SK-N-SH treated with all-trans-retinoic acid at 6 μM for 48 hours (cell line): ENCODE measurements around the gene GSG1L.

Experiments used
- ATAC-seq: fragments of 200-7000 bp; cut with Tn5 transposase; 3 replicates; pipeline ENCODE4 v1.9.1; 2020; ENCODE audit warnings: mild to moderate bottlenecking, moderate library complexity
- BACH2 ChIP-seq: fragments of 250-450 bp; sonication (Bioruptor Pico); IDR thresholded peaks from 2 replicates; pipeline ENCODE4 v1.9.0; 2021; ENCODE audit warnings: mild to moderate bottlenecking, borderline replicate concordance
- CSDC2 ChIP-seq: fragments of 250-450 bp; sonication (Bioruptor Pico); IDR thresholded peaks from 2 replicates; pipeline ENCODE4 v1.5.0; 2020; ENCODE audit warnings: mild to moderate bottlenecking, moderate library complexity
- ESRRG ChIP-seq: fragments of 250-450 bp; sonication (Bioruptor Pico); IDR thresholded peaks from 2 replicates; pipeline ENCODE4 v1.6.1; 2021; ENCODE audit warnings: mild to moderate bottlenecking
- GLIS3 ChIP-seq: fragments of 250-450 bp; sonication (Bioruptor Pico); IDR thresholded peaks from 2 replicates; pipeline ENCODE4 v1.5.0; 2020; ENCODE audit warnings: mild to moderate bottlenecking, moderate library complexity
- ISL1 ChIP-seq: fragments of 250-450 bp; sonication (Bioruptor Pico); IDR thresholded peaks from 2 replicates; pipeline ENCODE4 v2.1.2; 2022; ENCODE audit warnings: mild to moderate bottlenecking, moderate library complexity
- OSR1 ChIP-seq: fragments of 250-450 bp; sonication (Bioruptor Pico); IDR thresholded peaks from 2 replicates; pipeline ENCODE4 v1.8.0; 2022; ENCODE audit warnings: moderate library complexity, mild to moderate bottlenecking, inconsistent platforms
- PPARA ChIP-seq: fragments of 250-450 bp; sonication (Bioruptor Pico); IDR thresholded peaks from 2 replicates; pipeline ENCODE4 v1.5.0; 2020; ENCODE audit warnings: mild to moderate bottlenecking, borderline replicate concordance
- RARB ChIP-seq: fragments of 250-450 bp; sonication (Bioruptor Pico); IDR thresholded peaks from 2 replicates; pipeline ENCODE4 v1.8.0; 2021; ENCODE audit warnings: mild to moderate bottlenecking, moderate library complexity
- SNAI2 ChIP-seq: fragments of 250-450 bp; sonication (Bioruptor Pico); IDR thresholded peaks from 2 replicates; pipeline ENCODE4 v1.5.0; 2020; ENCODE audit warnings: mild to moderate bottlenecking, moderate library complexity
- TCF4 ChIP-seq: fragments of 250-450 bp; sonication (Bioruptor Pico); IDR thresholded peaks from 2 replicates; pipeline ENCODE4 v1.8.0; 2021; ENCODE audit warnings: mild to moderate bottlenecking, moderate library complexity, borderline replicate concordance
- TOX ChIP-seq: fragments of 250-450 bp; sonication (Bioruptor Pico); IDR thresholded peaks from 2 replicates; pipeline ENCODE4 v1.8.0; 2021; ENCODE audit warnings: mild to moderate bottlenecking, moderate library complexity, borderline replicate concordance
- ZC3H10 ChIP-seq: fragments of 250-450 bp; sonication (Bioruptor Pico); IDR thresholded peaks from 2 replicates; pipeline ENCODE4 v1.5.1; 2021; ENCODE audit warnings: mild to moderate bottlenecking, moderate library complexity
- ZFP3 ChIP-seq: fragments of 250-450 bp; sonication (Bioruptor Pico); IDR thresholded peaks from 2 replicates; pipeline ENCODE4 v1.5.0; 2020; ENCODE audit warnings: mild to moderate bottlenecking, moderate library complexity
- ZFP30 ChIP-seq: fragments of 450-650 bp; formaldehyde crosslinking; IDR thresholded peaks from 2 replicates; pipeline ENCODE4 v1.5.0; 2022; ENCODE audit warnings: mild to moderate bottlenecking, moderate library complexity
- ZNF565 ChIP-seq: fragments of 450-650 bp; formaldehyde crosslinking; conservative IDR thresholded peaks from 2 replicates; pipeline ENCODE4 v1.5.0; 2020; ENCODE audit warnings: low read depth, mild to moderate bottlenecking, moderate library complexity
- ZNF70 ChIP-seq: fragments of 450-650 bp; formaldehyde crosslinking; IDR thresholded peaks from 2 replicates; pipeline ENCODE4 v1.5.0; 2020; ENCODE audit warnings: mild to moderate bottlenecking, moderate library complexity
- ZNF8 ChIP-seq: fragments of 450-650 bp; formaldehyde crosslinking; IDR thresholded peaks from 2 replicates; pipeline ENCODE4 v1.5.0; 2020; ENCODE audit warnings: mild to moderate bottlenecking, moderate library complexity
- TF ChIP-seq, protein P1 (sequence below): fragments of 250-450 bp; sonication (Bioruptor Pico); IDR thresholded peaks from 2 replicates; pipeline ENCODE4 v1.8.0; 2020; ENCODE audit warnings: mild to moderate bottlenecking, moderate library complexity, borderline replicate concordance
- TF ChIP-seq, protein P2 (sequence below): fragments of 250-450 bp; sonication (Bioruptor Pico); IDR thresholded peaks from 2 replicates; pipeline ENCODE4 v1.5.1; 2021; ENCODE audit warnings: mild to moderate bottlenecking, moderate library complexity
- TF ChIP-seq, protein P3 (sequence below): fragments of 250-450 bp; sonication (Bioruptor Pico); IDR thresholded peaks from 2 replicates; pipeline ENCODE4 v1.8.0; 2021; ENCODE audit warnings: low read depth, mild to moderate bottlenecking, moderate library complexity, borderline replicate concordance
- TF ChIP-seq, protein P4 (sequence below): fragments of 250-450 bp; sonication (Bioruptor Pico); IDR thresholded peaks from 2 replicates; pipeline ENCODE4 v1.5.1; 2020; ENCODE audit warnings: low read depth, mild to moderate bottlenecking, moderate library complexity

GSG1L gene

DNA sequence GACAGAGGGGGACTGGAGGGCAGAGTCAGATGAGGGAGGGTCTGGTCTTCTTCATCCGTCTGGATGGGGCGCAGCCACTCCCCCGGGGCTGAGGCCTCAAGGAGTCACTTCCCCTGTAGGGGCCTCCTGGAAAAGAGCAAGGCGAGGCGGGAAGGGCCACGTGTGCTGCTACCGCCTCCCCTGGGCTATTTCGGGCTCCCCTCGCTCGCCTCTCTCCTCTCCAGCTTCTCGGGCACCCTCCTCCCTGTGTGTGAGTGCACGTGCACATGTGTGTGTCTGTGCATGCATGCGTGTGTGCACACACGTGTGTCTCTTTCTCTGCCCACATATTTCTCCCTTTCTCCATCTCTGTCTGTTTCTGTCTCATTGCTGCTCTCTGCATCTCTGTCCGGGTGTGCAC, 10.1 kb downstream of the GSG1L start:
- no peak for ATAC-seq
- TF ChIP-seq BACH2 (CRISPR knock-in tag) (no peak), ISL1 (CRISPR knock-in tag) (no peak), ZFP3 (CRISPR knock-in tag) (no peak), SNAI2 (no peak), TOX (no peak), ZC3H10 (CRISPR knock-in tag) (no peak), TCF4 (CRISPR knock-in tag) (no peak), CSDC2 (no peak), PPARA (no peak)
- TF ChIP-seq, protein P1, sequence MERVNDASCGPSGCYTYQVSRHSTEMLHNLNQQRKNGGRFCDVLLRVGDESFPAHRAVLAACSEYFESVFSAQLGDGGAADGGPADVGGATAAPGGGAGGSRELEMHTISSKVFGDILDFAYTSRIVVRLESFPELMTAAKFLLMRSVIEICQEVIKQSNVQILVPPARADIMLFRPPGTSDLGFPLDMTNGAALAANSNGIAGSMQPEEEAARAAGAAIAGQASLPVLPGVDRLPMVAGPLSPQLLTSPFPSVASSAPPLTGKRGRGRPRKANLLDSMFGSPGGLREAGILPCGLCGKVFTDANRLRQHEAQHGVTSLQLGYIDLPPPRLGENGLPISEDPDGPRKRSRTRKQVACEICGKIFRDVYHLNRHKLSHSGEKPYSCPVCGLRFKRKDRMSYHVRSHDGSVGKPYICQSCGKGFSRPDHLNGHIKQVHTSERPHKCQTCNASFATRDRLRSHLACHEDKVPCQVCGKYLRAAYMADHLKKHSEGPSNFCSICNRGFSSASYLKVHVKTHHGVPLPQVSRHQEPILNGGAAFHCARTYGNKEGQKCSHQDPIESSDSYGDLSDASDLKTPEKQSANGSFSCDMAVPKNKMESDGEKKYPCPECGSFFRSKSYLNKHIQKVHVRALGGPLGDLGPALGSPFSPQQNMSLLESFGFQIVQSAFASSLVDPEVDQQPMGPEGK (CRISPR knock-in tag), result no peak
- TF ChIP-seq, protein P2, sequence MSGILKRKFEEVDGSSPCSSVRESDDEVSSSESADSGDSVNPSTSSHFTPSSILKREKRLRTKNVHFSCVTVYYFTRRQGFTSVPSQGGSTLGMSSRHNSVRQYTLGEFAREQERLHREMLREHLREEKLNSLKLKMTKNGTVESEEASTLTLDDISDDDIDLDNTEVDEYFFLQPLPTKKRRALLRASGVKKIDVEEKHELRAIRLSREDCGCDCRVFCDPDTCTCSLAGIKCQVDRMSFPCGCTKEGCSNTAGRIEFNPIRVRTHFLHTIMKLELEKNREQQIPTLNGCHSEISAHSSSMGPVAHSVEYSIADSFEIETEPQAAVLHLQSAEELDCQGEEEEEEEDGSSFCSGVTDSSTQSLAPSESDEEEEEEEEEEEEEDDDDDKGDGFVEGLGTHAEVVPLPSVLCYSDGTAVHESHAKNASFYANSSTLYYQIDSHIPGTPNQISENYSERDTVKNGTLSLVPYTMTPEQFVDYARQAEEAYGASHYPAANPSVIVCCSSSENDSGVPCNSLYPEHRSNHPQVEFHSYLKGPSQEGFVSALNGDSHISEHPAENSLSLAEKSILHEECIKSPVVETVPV (CRISPR knock-in tag), result no peak

DNA sequence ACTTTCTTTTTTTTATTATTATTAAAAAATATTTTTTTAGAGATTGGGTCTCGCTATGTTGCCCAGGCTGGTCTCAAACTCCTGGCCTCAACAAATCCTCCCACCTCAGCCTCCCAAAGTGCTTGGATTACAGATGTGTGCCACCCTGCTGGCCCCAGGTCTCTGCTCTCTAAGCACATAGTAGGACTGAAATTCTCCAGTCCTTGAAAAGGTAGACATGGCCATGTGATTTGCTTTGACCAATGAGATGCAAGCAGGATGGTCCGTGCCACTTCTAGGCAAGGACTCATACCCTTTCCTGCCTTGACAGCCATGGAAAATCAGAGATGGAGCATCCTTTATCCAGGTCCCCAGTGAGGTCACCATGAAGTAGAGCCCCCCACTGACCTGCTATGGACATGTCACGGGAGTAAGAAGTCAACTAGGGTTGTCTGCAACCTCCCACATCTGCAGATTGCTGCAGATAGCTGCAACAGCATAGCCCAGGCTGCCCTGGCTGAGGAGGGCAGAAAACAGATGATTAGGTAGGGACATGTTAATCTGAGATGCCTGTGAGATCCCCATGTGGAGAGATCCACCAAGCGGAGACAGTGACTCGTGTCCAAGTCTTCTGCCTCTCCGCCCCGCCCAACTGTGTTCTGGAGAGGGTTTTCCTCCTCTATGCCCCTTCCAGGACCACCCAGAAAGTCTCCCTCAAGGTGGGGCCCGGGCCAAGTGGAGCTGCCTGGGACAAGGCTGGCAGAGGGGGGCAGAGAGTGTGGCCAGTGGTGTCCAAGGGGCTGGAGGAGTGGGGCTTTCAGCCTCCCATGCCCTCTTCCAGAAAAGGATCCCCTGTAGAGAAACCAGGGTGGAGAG, 11.0 kb downstream of the GSG1L start:
- TF ChIP-seq SNAI2 (no peak), ZC3H10 (CRISPR knock-in tag) (no peak), GLIS3 (no peak), ZNF8 (CRISPR knock-in tag) (no peak), BACH2 (CRISPR knock-in tag) (no peak), ZFP30 (CRISPR knock-in tag) (no peak), ZFP3 (CRISPR knock-in tag) (no peak), ZNF70 (CRISPR knock-in tag) (no peak), PPARA (no peak), OSR1 (no peak), TOX (no peak), CSDC2 (no peak), ZNF565 (CRISPR knock-in tag) (no peak)
- TF ChIP-seq, protein P2 (CRISPR knock-in tag), result no peak
- TF ChIP-seq, protein P3, sequence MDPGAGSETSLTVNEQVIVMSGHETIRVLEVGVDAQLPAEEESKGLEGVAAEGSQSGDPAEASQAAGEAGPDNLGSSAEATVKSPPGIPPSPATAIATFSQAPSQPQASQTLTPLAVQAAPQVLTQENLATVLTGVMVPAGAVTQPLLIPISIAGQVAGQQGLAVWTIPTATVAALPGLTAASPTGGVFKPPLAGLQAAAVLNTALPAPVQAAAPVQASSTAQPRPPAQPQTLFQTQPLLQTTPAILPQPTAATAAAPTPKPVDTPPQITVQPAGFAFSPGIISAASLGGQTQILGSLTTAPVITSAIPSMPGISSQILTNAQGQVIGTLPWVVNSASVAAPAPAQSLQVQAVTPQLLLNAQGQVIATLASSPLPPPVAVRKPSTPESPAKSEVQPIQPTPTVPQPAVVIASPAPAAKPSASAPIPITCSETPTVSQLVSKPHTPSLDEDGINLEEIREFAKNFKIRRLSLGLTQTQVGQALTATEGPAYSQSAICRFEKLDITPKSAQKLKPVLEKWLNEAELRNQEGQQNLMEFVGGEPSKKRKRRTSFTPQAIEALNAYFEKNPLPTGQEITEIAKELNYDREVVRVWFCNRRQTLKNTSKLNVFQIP, result no peak
- TF ChIP-seq, protein P1 (CRISPR knock-in tag), result no peak
- ATAC-seq, result no peak

DNA sequence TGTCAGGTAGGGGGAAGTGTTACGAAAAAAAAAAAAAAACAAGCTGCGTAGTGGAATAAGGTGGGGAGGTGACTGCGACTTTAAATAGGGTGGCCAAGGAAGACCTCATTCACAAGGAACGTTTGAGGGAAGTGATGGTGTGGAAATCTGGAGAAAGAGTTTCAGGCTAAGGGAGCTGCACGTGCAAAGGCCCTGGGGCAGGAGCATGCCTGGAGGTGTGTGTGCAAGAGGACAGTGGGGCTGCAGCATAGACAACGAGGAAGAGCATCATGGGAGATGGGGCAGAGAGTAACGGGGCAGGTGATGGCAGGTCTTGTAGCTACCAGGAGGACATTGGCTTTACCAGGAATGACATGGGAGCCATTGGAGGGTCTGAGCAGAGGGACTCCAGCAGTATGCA, 12.0 kb downstream of the GSG1L start:
- ATAC-seq, result no peak
- TF ChIP-seq RARB (CRISPR knock-in tag), result no peak
- TF ChIP-seq, protein P4, sequence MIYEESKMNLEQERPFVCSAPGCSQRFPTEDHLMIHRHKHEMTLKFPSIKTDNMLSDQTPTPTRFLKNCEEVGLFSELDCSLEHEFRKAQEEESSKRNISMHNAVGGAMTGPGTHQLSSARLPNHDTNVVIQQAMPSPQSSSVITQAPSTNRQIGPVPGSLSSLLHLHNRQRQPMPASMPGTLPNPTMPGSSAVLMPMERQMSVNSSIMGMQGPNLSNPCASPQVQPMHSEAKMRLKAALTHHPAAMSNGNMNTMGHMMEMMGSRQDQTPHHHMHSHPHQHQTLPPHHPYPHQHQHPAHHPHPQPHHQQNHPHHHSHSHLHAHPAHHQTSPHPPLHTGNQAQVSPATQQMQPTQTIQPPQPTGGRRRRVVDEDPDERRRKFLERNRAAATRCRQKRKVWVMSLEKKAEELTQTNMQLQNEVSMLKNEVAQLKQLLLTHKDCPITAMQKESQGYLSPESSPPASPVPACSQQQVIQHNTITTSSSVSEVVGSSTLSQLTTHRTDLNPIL (CRISPR knock-in tag), result no peak
- TF ChIP-seq TCF4 (CRISPR knock-in tag), result no peak
- TF ChIP-seq ZNF8 (CRISPR knock-in tag), result no peak
- TF ChIP-seq, protein P3, result no peak
- TF ChIP-seq TOX, result no peak
- no peak for TF ChIP-seq CSDC2
- TF ChIP-seq ESRRG, result no peak
- TF ChIP-seq SNAI2, result no peak
- no peak for TF ChIP-seq ZC3H10 (CRISPR knock-in tag)
- no peak for TF ChIP-seq OSR1
- no peak for TF ChIP-seq GLIS3
